ENCODE data around the gene JAG2. TPM values are rescaled to one million over a fixed set of nuclear protein-coding genes. Genes with fewer than 3 reads are reported as not detected.

The JAG2 gene
- total and polyA plus RNA-seq, 2 of the 4 experiments (the other 2 are of a cell fraction) = 0.18 to 0.58 TPM

DNA sequence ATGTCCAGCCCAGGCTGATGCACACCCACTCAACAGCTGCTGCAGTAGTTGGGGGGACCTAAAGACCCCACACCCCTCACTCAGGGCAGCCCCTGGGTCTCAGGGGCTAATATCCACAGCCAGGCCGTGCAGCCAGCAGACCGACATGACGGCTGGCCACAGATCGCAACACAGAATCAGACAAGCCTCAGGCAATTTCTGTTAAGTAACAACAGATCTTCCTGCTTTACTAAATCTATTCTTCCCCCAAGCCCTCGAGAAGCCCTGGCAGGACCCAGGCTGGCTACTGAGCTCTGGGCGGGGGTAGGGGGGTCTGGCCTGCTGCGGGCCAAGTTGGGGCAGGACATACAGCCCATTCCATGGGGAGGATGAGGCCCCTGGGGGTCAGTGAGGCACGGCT is 40.5 kb upstream of the JAG2 start:
- Histone ChIP-seq H3K4me3 (ENCODE audit: insufficient read depth, low read depth, low read length) (no peak overlapping the region), H3K79me1 (ENCODE audit: low read depth in 1 of 2, low read length in 2 of 2) (no peaks in the 10 kb centered on the region), H3K4me1 (ENCODE audit: control insufficient read depth, insufficient read depth, low read length) (no peaks in the 10 kb centered on the region; the same call in 1 of the 2 replicates), H4K20me1 (ENCODE audit: insufficient read depth, low read length) (peaks cover 8% of the 10 kb centered on the region), H2BK20ac (ENCODE audit: low read depth, low read length) (no peak overlapping the region), H2BK15ac (ENCODE audit: low read depth, low read length) (no peak overlapping the region), H4K8ac (ENCODE audit: low read depth in 2 of 2, low read length in 2 of 2) (no peak overlapping the region), H3K9me1 (ENCODE audit: insufficient read depth, low read length) (no peaks in the 10 kb centered on the region), H2AK9ac (replicated peaks; ENCODE audit: low read depth, low read length, poor library complexity) (no peak overlapping the region), H3K14ac (replicated peaks; ENCODE audit: low read depth, low read length) (no peak overlapping the region), H3K27ac (ENCODE audit: insufficient read depth, low read length) (no peak overlapping the region), H3K23ac (ENCODE audit: low read depth, low read length) (no peak overlapping the region), H3K4me2 (ENCODE audit: low read depth, low read length) (no peak overlapping the region), H2BK5ac (ENCODE audit: low read depth, low read length, poor library complexity, severe bottlenecking) (no peak overlapping the region), H3K18ac (ENCODE audit: low read depth, low read length) (no peak overlapping the region), H3K27me3 (ENCODE audit: control insufficient read depth, insufficient read depth, low read length) (no peaks in the 10 kb centered on the region), H3K56ac (ENCODE audit: extremely low read depth, insufficient read depth, low read length) (no peak overlapping the region), H3K36me3 (ENCODE audit: control insufficient read depth, insufficient read depth, low read length) (peaks cover 14% of the 10 kb centered on the region), H4K91ac (ENCODE audit: insufficient read depth, low read depth, low read length) (no peak overlapping the region), H2AFZ (replicated peaks; ENCODE audit: low read length, poor library complexity) (no peak overlapping the region), H2AK5ac (ENCODE audit: low read depth, low read length) (no peak overlapping the region), H2BK120ac (ENCODE audit: low read depth, low read length) (no peak overlapping the region), H3K9me3 (ENCODE audit: control insufficient read depth, insufficient read depth, low read length) (no peaks in the 10 kb centered on the region), H4K5ac (ENCODE audit: low read depth, low read length) (no peak overlapping the region), H3K4ac (ENCODE audit: low read depth, low read length) (no peak overlapping the region), H3K9ac (ENCODE audit: low read depth, low read length) (no peak overlapping the region)
- DNase-seq = no peak
- BruUV-seq (replicated peaks) = no TSS peak
- 96% methylated on average over 4 of the region's 8 CpGs; no CpG with 5 or more reads in 1 of the 2 experiments for WGBS, 2 experiments (ENCODE audit: extremely low coverage in 2 of 2, insufficient read length in 1 of 2)
- intact Hi-C loops (cut with micrococcal nuclease) (no loop called here), dilution Hi-C loops (cut with HindIII; ENCODE audit: low sequenced_read_pairs, unreplicated experiment) (no loop called here), in situ Hi-C loops (cut with MboI; ENCODE audit: low sequenced_read_pairs) (no loop called here)
- POLR2A ChIA-PET (ENCODE audit: unreplicated experiment) = no interaction called here
- CTCF ChIA-PET = no interaction called here
- TF ChIP-seq FOS (IDR thresholded peaks at IDR 0.05; ENCODE audit: low read depth, low read length) (no peak), NFE2L2 (IDR thresholded peaks at IDR 0.05; ENCODE audit: low read depth, low read length) (no peak), RFX5 (IDR thresholded peaks at IDR 0.05; ENCODE audit: low read depth, low read length) (no peak), SMC3 (IDR thresholded peaks at IDR 0.05; ENCODE audit: low read depth, low read length) (no peak), CEBPB (IDR thresholded peaks at IDR 0.05; ENCODE audit: low read depth, low read length) (no peak), MAFK (IDR thresholded peaks at IDR 0.05; ENCODE audit: low read depth, low read length) (no peak), CHD1 (IDR thresholded peaks at IDR 0.05; ENCODE audit: low read depth, low read length) (no peak), RCOR1 (IDR thresholded peaks at IDR 0.05; ENCODE audit: insufficient replicate concordance, low read length) (no peak), RAD21 (IDR thresholded peaks at IDR 0.05; ENCODE audit: low read length) (no peak), BHLHE40 (IDR thresholded peaks at IDR 0.05; ENCODE audit: low read depth, low read length) (no peak), MXI1 (IDR thresholded peaks at IDR 0.05; ENCODE audit: borderline replicate concordance, low read depth, low read length) (no peak), MAZ (IDR thresholded peaks at IDR 0.05; ENCODE audit: borderline replicate concordance, low read depth, low read length) (no peak), POLR2A (IDR thresholded peaks at IDR 0.05; ENCODE audit: low read depth, low read length) (no peak)
- TF ChIP-seq, protein P1, sequence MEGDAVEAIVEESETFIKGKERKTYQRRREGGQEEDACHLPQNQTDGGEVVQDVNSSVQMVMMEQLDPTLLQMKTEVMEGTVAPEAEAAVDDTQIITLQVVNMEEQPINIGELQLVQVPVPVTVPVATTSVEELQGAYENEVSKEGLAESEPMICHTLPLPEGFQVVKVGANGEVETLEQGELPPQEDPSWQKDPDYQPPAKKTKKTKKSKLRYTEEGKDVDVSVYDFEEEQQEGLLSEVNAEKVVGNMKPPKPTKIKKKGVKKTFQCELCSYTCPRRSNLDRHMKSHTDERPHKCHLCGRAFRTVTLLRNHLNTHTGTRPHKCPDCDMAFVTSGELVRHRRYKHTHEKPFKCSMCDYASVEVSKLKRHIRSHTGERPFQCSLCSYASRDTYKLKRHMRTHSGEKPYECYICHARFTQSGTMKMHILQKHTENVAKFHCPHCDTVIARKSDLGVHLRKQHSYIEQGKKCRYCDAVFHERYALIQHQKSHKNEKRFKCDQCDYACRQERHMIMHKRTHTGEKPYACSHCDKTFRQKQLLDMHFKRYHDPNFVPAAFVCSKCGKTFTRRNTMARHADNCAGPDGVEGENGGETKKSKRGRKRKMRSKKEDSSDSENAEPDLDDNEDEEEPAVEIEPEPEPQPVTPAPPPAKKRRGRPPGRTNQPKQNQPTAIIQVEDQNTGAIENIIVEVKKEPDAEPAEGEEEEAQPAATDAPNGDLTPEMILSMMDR (conservative IDR thresholded peaks at IDR 0.05; ENCODE audit: low read depth, low read length) = no peak
- TF ChIP-seq, protein P2, sequence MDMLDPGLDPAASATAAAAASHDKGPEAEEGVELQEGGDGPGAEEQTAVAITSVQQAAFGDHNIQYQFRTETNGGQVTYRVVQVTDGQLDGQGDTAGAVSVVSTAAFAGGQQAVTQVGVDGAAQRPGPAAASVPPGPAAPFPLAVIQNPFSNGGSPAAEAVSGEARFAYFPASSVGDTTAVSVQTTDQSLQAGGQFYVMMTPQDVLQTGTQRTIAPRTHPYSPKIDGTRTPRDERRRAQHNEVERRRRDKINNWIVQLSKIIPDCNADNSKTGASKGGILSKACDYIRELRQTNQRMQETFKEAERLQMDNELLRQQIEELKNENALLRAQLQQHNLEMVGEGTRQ (IDR thresholded peaks at IDR 0.05; ENCODE audit: low read depth, low read length) = no peak
- TF ChIP-seq, protein P3, sequence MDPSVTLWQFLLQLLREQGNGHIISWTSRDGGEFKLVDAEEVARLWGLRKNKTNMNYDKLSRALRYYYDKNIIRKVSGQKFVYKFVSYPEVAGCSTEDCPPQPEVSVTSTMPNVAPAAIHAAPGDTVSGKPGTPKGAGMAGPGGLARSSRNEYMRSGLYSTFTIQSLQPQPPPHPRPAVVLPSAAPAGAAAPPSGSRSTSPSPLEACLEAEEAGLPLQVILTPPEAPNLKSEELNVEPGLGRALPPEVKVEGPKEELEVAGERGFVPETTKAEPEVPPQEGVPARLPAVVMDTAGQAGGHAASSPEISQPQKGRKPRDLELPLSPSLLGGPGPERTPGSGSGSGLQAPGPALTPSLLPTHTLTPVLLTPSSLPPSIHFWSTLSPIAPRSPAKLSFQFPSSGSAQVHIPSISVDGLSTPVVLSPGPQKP (IDR thresholded peaks at IDR 0.05; ENCODE audit: borderline replicate concordance, low read depth, low read length) = no peak
- ATAC-seq (ENCODE audit: low read depth) = no peak

Data from IMR-90 (cell line).